ENCODE measurements around the gene PIGA.

- no peak for TF ChIP-seq CTCF (IDR thresholded peaks at IDR 0.05 in 8 of 11, conservative IDR thresholded peaks at IDR 0.05 in 3 of 11)
- TF ChIP-seq POLR2A (IDR thresholded peaks at IDR 0.05): no peak
- no peak for TF ChIP-seq POLR2AphosphoS5 (IDR thresholded peaks at IDR 0.05)
These were observed 10.7 kb upstream of the PIGA start for GRCh38 chrX:15345976-15346375.
